Ectodermal cell (in vitro differentiated cells): ENCODE results near the gene DZIP1L.

Source experiments
- H3K27ac ChIP-seq: 2 replicates; pipeline ENCODE4 v1.7.0; 2013; ENCODE audit warnings: mild to moderate bottlenecking, low read depth, low read length; ENCODE audit not compliant: insufficient read depth, poor library complexity, severe bottlenecking
- H3K27me3 ChIP-seq: 2 replicates; pipeline ENCODE4 v1.7.0; 2013; ENCODE audit warnings: mild to moderate bottlenecking, low read length; ENCODE audit not compliant: insufficient read depth, control insufficient read depth, poor library complexity, severe bottlenecking
- H3K36me3 ChIP-seq: one replicate; pipeline ENCODE4 v1.7.0; 2013; ENCODE audit warnings: low read length; ENCODE audit not compliant: control insufficient read depth, insufficient read depth
- H3K4me1 ChIP-seq: one replicate; pipeline ENCODE4 v1.7.0; 2013; ENCODE audit warnings: low read length; ENCODE audit not compliant: control insufficient read depth, insufficient read depth
- H3K4me3 ChIP-seq: 2 replicates; pipeline ENCODE4 v1.7.0; 2013; ENCODE audit warnings: low read depth, low read length, control low read depth; ENCODE audit not compliant: insufficient read depth
- H3K9me3 ChIP-seq: 2 replicates; pipeline ENCODE4 v1.7.0; 2013; ENCODE audit warnings: mild to moderate bottlenecking, low read length, moderate library complexity; ENCODE audit not compliant: control insufficient read depth
- WGBS, 2 experiments: methylation state at CpG; one replicate each; pipeline ENCODE4 v1.1.7; 2013; ENCODE audit warnings: missing lambda C conversion rate in 2 of 2; 5-methylcytosine and 5-hydroxymethylcytosine counted together

DZIP1L gene

DNA sequence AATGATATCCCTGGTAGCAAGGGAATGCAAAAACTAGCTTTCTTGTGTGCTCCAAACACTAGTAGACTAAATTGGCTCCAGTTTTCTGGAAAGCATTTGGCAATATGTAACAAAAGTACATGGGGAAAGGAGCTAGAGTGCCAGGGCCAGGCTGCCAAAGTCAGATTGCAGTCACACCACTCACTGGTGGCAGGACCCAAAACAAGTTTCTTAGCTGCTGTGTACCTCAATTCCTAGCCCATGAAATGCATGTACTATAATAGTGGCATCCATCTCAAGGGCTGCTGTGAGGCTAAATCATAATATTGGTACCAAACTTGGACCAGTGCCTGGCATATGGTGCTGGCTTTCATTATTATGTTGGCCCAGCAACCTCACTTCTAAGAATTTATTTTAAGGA, 56.1 kb downstream of the DZIP1L start:
- H3K36me3 ChIP-seq: no peaks in the 10 kb centered on the region
- no peaks in the 10 kb centered on the region for H3K4me1 ChIP-seq
- H3K9me3 ChIP-seq: no peaks in the 10 kb centered on the region
- H3K4me3 ChIP-seq: no peak overlapping the region
- no peak overlapping the region for H3K27ac ChIP-seq
- no peaks in the 10 kb centered on the region for H3K27me3 ChIP-seq

DNA sequence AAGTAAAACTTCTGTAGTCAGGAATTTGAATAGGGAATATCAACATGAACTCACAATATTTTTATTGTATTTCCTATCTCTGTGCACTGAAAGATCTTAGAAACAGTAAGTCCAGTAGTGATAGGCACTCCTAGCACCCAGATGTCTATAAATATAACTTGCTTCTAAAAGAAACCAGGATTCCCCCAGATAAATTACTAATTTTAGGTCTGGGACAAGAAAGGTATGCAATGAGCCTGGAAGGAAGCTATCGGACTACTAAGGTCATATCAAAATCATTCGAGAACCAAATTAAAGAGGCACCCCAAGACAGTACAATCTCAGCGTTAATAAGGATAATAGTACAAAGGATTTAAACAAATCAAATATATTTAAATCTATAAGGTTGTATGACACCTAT, 58.0 kb downstream of the DZIP1L start:
- 100% methylated on average over 1 to 2 of the region's 3 CpGs for WGBS, 2 experiments
- H3K36me3 ChIP-seq: no peaks in the 10 kb centered on the region
- no peak overlapping the region for H3K4me3 ChIP-seq
- H3K27ac ChIP-seq: no peak overlapping the region
- no peaks in the 10 kb centered on the region for H3K4me1 ChIP-seq
- H3K9me3 ChIP-seq: no peaks in the 10 kb centered on the region
- no peaks in the 10 kb centered on the region for H3K27me3 ChIP-seq

DNA sequence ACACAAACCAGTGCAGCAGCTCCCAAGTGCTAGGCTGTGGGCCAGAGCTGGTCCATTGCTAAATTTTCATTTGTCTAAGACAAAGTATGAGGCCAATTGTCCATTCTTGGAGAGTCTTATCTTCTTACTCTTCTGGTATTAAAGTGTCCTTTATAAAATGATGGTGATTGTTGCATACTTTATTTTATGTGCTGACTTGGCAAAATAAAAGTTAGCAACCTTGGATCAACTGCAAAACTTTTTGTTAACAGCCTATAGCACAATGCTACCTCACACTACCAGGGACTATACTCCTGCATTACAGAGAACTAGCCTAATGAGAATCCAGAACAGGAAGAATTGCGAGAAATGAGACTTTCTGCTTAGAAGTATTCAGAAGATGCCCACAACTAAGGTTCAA, 61.4 kb downstream of the DZIP1L start:
- no peaks in the 10 kb centered on the region for H3K36me3 ChIP-seq
- no peaks in the 10 kb centered on the region for H3K9me3 ChIP-seq
- no peaks in the 10 kb centered on the region for H3K4me1 ChIP-seq
- no peak overlapping the region for H3K27ac ChIP-seq
- no peaks in the 10 kb centered on the region for H3K27me3 ChIP-seq
- 92 to 100% methylated on average over 1 of the region's 1 CpG for WGBS, 2 experiments
- no peak overlapping the region for H3K4me3 ChIP-seq

DNA sequence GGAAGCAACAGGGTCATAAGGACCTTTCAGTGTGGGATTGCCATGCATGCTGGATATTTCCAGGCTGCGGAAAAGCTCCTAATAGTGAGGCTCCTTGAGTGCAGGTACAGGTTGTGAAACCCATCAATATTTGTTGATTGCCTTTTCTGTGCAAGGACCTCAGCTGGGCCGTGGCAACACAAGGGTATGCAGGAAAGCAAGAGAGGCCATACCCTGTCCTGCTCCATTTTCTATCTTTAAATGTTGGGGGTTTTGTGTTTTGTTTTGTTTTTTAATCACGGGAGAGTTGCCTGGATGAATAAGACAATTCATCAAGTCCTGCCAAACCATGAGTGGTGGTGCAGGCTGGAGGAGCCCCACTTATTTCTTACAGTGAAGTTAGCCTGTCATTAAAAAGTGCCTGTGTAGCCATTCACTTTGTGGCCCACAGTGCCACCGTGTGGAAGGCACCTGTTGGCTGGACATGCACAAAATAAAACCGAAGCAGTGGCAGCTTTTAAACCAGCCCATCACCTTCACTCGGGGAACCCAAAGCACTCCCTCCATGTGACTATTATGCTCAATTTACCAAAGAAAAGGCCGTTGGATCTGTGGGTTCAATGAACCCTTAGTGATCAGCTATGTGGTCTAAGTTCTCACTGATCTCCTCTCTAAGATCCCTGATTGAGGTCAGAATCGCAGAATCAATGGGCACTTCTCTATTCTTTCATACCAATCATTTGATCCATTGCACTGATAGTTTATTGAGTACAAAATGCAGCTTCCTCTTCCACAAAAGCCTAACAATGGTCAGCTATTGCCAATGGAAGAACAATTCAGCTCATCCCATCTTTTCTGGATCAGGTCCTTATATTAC, 63.2 kb downstream of the DZIP1L start:
- Histone ChIP-seq H3K4me3 (no peak overlapping the region), H3K9me3 (no peaks in the 10 kb centered on the region), H3K27ac (no peak overlapping the region), H3K27me3 (no peaks in the 10 kb centered on the region), H3K36me3 (no peaks in the 10 kb centered on the region), H3K4me1 (peaks cover 7% of the 10 kb centered on the region)
- WGBS, 2 experiments: 61 to 65% methylated on average over 8 of the region's 8 CpGs

GRCh38 chr3:138049157-138049919, 66.1 kb downstream of the DZIP1L start:
- no peak overlapping the region for H3K4me3 ChIP-seq
- peaks cover 7% of the 10 kb centered on the region for H3K4me1 ChIP-seq
- H3K36me3 ChIP-seq: no peaks in the 10 kb centered on the region
- no peak overlapping the region for H3K27ac ChIP-seq
- WGBS, 2 experiments: 92 to 94% methylated on average over 8 to 9 of the region's 9 CpGs
- H3K9me3 ChIP-seq: no peaks in the 10 kb centered on the region
- no peaks in the 10 kb centered on the region for H3K27me3 ChIP-seq

GRCh38 chr3:138047596-138048158, 67.7 kb downstream of the DZIP1L start:
- peaks cover 7% of the 10 kb centered on the region for H3K4me1 ChIP-seq
- no peak overlapping the region for H3K4me3 ChIP-seq
- WGBS, 2 experiments: 11 to 13% methylated on average over 4 to 5 of the region's 5 CpGs
- no peaks in the 10 kb centered on the region for H3K27me3 ChIP-seq
- no peaks in the 10 kb centered on the region for H3K36me3 ChIP-seq
- H3K9me3 ChIP-seq: no peaks in the 10 kb centered on the region
- no peak overlapping the region for H3K27ac ChIP-seq

DNA sequence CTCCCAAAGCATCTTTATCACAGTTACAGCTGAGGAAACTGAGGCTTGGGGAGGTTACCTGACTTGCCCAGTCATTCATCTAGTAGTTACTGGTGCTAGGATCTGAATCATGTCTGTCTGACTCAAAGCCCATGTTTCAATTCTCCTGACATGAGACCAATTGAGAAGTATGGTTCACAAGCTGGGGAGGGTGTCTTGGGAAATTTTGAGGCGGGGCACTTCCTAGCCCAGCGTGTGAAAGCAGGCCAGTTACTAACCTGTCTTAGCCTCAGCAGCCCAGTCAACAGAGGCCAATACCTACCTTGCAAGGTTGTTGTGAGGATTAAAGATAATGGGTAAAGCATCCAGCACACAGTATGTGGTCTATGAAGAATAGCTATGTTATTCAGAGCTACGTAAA, 68.5 kb downstream of the DZIP1L start:
- no peaks in the 10 kb centered on the region for H3K27me3 ChIP-seq
- WGBS, 2 experiments: 43 to 54% methylated on average over 3 of the region's 3 CpGs
- no peaks in the 10 kb centered on the region for H3K36me3 ChIP-seq
- H3K4me1 ChIP-seq: peaks cover 7% of the 10 kb centered on the region
- no peak overlapping the region for H3K27ac ChIP-seq
- H3K4me3 ChIP-seq: no peak overlapping the region
- no peaks in the 10 kb centered on the region for H3K9me3 ChIP-seq

DNA sequence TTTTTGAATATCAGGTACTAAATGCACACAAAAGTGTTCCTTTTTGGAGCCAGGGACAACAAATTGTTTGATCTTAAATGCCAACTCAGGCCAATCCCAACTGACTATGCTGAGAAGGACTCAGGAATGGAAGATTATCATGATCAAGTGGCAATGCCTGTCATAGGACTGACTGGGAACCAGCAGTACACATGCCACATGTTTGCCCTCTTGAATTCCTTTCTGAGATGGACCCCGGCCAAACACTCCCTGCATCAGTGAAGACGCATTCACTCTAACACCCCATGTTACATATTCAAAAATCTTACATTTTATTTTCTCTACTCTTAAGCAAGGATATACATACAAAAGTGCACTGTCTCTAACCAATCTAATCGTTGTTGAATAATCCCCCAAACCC, 69.3 kb downstream of the DZIP1L start:
- Histone ChIP-seq H3K4me3 (no peak overlapping the region), H3K27me3 (no peaks in the 10 kb centered on the region), H3K36me3 (no peaks in the 10 kb centered on the region), H3K4me1 (peaks cover 7% of the 10 kb centered on the region), H3K27ac (no peak overlapping the region), H3K9me3 (no peaks in the 10 kb centered on the region)
- WGBS, 2 experiments: 89 to 93% methylated on average over 3 of the region's 3 CpGs

DNA sequence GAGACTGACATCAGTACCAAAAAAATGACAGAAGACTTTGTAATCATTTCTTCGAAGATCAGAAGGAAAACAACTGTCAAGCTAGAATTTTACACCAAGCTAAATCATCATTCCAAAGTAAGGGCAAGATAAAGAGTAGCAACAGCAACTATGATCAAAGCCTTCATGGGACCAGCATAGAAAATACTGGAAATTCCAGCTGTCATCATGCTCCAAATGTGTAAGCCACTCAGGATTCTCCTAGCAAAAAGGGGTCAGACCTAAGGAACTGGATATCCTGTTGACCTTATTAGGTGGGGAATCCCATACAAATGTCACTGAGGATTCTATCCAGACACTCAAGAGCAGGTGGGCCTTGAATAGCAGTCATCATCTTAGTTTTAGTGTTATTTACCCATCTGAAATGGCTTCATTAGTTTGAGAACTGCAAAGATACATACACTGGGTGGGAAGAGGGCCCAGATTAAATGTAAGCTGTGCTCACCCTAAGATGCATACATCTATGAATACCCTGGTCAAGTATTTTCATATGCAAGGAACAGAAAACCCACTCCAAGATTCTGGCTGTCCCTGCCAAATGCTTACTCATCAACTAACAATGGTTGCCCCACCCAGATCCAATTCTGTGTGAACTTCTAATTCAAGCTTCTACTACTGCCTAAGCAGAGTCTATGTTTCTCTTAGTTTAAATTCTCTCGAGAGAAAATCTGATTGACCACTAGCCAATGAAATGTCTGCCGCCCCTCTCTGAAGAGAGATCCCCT, 72.0 kb downstream of the DZIP1L start:
- 91 to 94% methylated on average over 3 of the region's 3 CpGs for WGBS, 2 experiments
- no peak overlapping the region for H3K4me3 ChIP-seq
- no peak overlapping the region for H3K27ac ChIP-seq
- H3K9me3 ChIP-seq: no peaks in the 10 kb centered on the region
- H3K4me1 ChIP-seq: peaks cover 15% of the 10 kb centered on the region
- no peaks in the 10 kb centered on the region for H3K36me3 ChIP-seq
- no peaks in the 10 kb centered on the region for H3K27me3 ChIP-seq

DNA sequence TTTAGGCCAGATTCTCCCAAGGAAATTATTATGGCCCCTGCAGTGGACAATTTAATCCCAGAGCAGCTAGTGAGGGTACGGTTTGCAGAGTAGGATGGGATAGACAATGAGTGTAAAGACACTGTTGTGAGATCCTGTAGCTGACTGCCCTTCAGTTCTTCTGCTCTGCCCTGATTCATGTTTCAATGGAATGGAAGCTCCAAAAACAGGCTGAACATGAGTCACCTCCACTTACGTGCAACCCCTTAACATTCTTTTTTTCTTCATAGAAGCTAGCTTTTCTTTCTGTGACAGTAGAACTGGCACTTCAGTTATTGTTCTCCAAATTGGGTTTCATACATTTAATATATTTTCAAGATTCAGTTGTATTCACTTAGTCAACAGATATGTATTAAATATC, 73.4 kb downstream of the DZIP1L start:
- Histone ChIP-seq H3K27ac (no peak overlapping the region), H3K4me3 (no peak overlapping the region), H3K36me3 (no peaks in the 10 kb centered on the region), H3K9me3 (no peaks in the 10 kb centered on the region), H3K4me1 (peaks cover 8% of the 10 kb centered on the region), H3K27me3 (no peaks in the 10 kb centered on the region)
- 92 to 94% methylated on average over 2 of the region's 2 CpGs for WGBS, 2 experiments
